HepG2 (cell line): ENCODE results near the gene TRIO. TPM values are rescaled to one million over a fixed set of nuclear protein-coding genes. Genes with fewer than 3 reads are reported as not detected.
"Not testable (repeated sequence)": the region's sequence is repeated elsewhere in the genome, so short reads cannot be mapped to it uniquely, and the experiment has no call there.

ENCODE experiments used
- CBX5 ChIP-seq: sonication (generic); formaldehyde crosslinking; IDR thresholded peaks from 2 replicates; pipeline ENCODE4 v1.4.0; 2020; ENCODE audit warnings: missing genetic modification reagents, borderline replicate concordance
- CEBPB ChIP-seq: IDR thresholded peaks from 2 replicates; pipeline ENCODE4 v1.6.1; 2011; ENCODE audit warnings: low read depth, low read length, improper control_type of control experiment, borderline replicate concordance
- ELF3 ChIP-seq: IDR thresholded peaks from 2 replicates; pipeline ENCODE4 v1.6.1; 2016; ENCODE audit warnings: missing genetic modification reagents, missing compliant biosample characterization
- FOXO1 ChIP-seq: sonication (generic); formaldehyde crosslinking; IDR thresholded peaks from 2 replicates; pipeline ENCODE4 v1.4.0; 2020; ENCODE audit warnings: missing genetic modification reagents
- FOXP1 ChIP-seq, 2 experiments: fragments of 450-650 bp in 1 of 2; IDR thresholded peaks; 2 replicates each; pipeline ENCODE4 v1.6.1; 2017 to 2018; ENCODE audit warnings: antibody characterized with exemption in 1 of 2
- HDAC1 ChIP-seq: sonication (generic); formaldehyde crosslinking; IDR thresholded peaks from 2 replicates; pipeline ENCODE4 v1.5.1; 2020; ENCODE audit warnings: mild to moderate bottlenecking, missing genetic modification reagents
- KAT8 ChIP-seq: IDR thresholded peaks from 2 replicates; pipeline ENCODE4 v1.6.1; 2016; ENCODE audit warnings: missing genetic modification reagents, missing compliant biosample characterization
- KDM1A ChIP-seq: IDR thresholded peaks from 2 replicates; pipeline ENCODE4 v1.6.1; 2016; ENCODE audit warnings: missing compliant biosample characterization
- SAP130 ChIP-seq: IDR thresholded peaks from 2 replicates; pipeline ENCODE4 v1.6.1; 2016; ENCODE audit warnings: low read depth
- SKIL ChIP-seq: sonication (generic); formaldehyde crosslinking; IDR thresholded peaks from 2 replicates; pipeline ENCODE4 v1.8.0; 2022; ENCODE audit warnings: missing genetic modification reagents, mild to moderate bottlenecking, moderate library complexity, borderline replicate concordance
- SOX5 ChIP-seq: IDR thresholded peaks from 2 replicates; pipeline ENCODE4 v1.6.1; 2016; ENCODE audit warnings: borderline replicate concordance
- ZBTB38 ChIP-seq: sonication (generic); formaldehyde crosslinking; IDR thresholded peaks from 2 replicates; pipeline ENCODE4 v1.5.1; 2020; ENCODE audit warnings: mild to moderate bottlenecking, missing genetic modification reagents
- ZMYM2 ChIP-seq: sonication (generic); formaldehyde crosslinking; IDR thresholded peaks from 2 replicates; pipeline ENCODE4 v1.8.0; 2022; ENCODE audit warnings: mild to moderate bottlenecking, missing genetic modification reagents
- ZMYM3 ChIP-seq: sonication (generic); formaldehyde crosslinking; IDR thresholded peaks from 2 replicates; pipeline ENCODE4 v1.5.1; 2020; ENCODE audit warnings: mild to moderate bottlenecking, missing genetic modification reagents
- ZMYM4 ChIP-seq: sonication (generic); formaldehyde crosslinking; IDR thresholded peaks from 2 replicates; pipeline ENCODE4 v1.8.1; 2023; ENCODE audit warnings: mild to moderate bottlenecking, missing genetic modification reagents
- polyA plus RNA-seq, 8 experiments: library from polyadenylated mRNA; depleted of rRNA in 3 of 8; stranded (reverse) in 7 of 8; unstranded in 1 of 8; fragments of >200 nt; fragmentation: Illumina TruSeq in 4 of 8; extraction: Trizol in 4 of 8; gene quantifications; 2 replicates each; pipeline versions ENCODE4 v1.2.1 to v1.2.3, GENCODE V29; 2011 to 2016; ENCODE audit warnings: low read depth in 4 of 8, missing spikeins in 1 of 8, mixed read lengths in 1 of 8; ENCODE audit not compliant: insufficient read depth in 1 of 8
- total RNA-seq, 5 experiments: library from RNA; depleted of rRNA; stranded (reverse); fragments of >200 nt; fragmentation: Illumina TruSeq; extraction: Trizol; gene quantifications; 2 replicates each; pipeline ENCODE4 v1.2.3, GENCODE V29; 2016; ENCODE audit warnings: low read depth in 1 of 5
- TF ChIP-seq, protein P1 (sequence below): sonication (generic); formaldehyde crosslinking; IDR thresholded peaks from 2 replicates; pipeline ENCODE4 v1.5.1; 2020; ENCODE audit warnings: mild to moderate bottlenecking, missing genetic modification reagents, borderline replicate concordance
- TF ChIP-seq, protein P2 (sequence below): sonication (generic); formaldehyde crosslinking; IDR thresholded peaks from 2 replicates; pipeline ENCODE4 v1.4.0; 2020; ENCODE audit warnings: missing genetic modification reagents, borderline replicate concordance

Gene TRIO
- total and polyA plus RNA-seq, 2 of the 13 experiments (the other 11 are each of a cell fraction or from before 2014, with no cell fraction given), result 45.2 to 45.9 TPM

DNA sequence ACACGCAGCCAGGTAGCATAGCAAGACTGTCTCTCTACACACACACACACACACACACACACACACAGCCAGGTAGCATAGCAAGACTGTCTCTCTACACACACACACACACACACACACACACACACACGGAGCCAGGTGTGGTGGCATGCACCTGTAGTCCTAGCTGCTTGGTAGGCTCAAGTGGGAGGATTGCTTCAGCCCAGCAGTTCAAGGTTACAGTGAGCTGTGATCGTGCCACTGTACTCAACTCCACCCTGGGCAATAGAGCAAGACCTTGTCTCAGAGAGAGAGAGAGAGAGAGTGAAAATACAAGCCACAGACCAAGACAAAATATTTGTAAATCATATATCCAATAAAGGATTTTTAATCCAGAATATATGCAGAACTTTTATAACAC lies 64.3 kb downstream of the TRIO start (continued):
- TF ChIP-seq, protein P1, sequence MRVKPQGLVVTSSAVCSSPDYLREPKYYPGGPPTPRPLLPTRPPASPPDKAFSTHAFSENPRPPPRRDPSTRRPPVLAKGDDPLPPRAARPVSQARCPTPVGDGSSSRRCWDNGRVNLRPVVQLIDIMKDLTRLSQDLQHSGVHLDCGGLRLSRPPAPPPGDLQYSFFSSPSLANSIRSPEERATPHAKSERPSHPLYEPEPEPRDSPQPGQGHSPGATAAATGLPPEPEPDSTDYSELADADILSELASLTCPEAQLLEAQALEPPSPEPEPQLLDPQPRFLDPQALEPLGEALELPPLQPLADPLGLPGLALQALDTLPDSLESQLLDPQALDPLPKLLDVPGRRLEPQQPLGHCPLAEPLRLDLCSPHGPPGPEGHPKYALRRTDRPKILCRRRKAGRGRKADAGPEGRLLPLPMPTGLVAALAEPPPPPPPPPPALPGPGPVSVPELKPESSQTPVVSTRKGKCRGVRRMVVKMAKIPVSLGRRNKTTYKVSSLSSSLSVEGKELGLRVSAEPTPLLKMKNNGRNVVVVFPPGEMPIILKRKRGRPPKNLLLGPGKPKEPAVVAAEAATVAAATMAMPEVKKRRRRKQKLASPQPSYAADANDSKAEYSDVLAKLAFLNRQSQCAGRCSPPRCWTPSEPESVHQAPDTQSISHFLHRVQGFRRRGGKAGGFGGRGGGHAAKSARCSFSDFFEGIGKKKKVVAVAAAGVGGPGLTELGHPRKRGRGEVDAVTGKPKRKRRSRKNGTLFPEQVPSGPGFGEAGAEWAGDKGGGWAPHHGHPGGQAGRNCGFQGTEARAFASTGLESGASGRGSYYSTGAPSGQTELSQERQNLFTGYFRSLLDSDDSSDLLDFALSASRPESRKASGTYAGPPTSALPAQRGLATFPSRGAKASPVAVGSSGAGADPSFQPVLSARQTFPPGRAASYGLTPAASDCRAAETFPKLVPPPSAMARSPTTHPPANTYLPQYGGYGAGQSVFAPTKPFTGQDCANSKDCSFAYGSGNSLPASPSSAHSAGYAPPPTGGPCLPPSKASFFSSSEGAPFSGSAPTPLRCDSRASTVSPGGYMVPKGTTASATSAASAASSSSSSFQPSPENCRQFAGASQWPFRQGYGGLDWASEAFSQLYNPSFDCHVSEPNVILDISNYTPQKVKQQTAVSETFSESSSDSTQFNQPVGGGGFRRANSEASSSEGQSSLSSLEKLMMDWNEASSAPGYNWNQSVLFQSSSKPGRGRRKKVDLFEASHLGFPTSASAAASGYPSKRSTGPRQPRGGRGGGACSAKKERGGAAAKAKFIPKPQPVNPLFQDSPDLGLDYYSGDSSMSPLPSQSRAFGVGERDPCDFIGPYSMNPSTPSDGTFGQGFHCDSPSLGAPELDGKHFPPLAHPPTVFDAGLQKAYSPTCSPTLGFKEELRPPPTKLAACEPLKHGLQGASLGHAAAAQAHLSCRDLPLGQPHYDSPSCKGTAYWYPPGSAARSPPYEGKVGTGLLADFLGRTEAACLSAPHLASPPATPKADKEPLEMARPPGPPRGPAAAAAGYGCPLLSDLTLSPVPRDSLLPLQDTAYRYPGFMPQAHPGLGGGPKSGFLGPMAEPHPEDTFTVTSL (CRISPR knock-in tag), result peak; percentile 25; the same call in 1 of the 2 replicates
- TF ChIP-seq SKIL (CRISPR knock-in tag) (peak; percentile 47; the same call in 1 of the 2 replicates), ZMYM2 (CRISPR knock-in tag) (peak; percentile 87), FOXO1 (CRISPR knock-in tag) (peak; percentile 25; the same call in 1 of the 2 replicates), CEBPB (peak; percentile 77; the same call in 1 of the 2 replicates), KAT8 (CRISPR knock-in tag) (0 out of 2 replicates have a peak, but pooled peaks have one; percentile 13), ELF3 (0 out of 2 replicates have a peak, but pooled peaks have one; percentile 20), HDAC1 (CRISPR knock-in tag) (peak; percentile 71; the same call in 1 of the 2 replicates), ZMYM4 (CRISPR knock-in tag) (peak; percentile 87), ZMYM3 (CRISPR knock-in tag) (peak; percentile 98), KDM1A (CRISPR knock-in tag) (peak; percentile 83; the same call in 1 of the 2 replicates), ZBTB38 (CRISPR knock-in tag) (0 out of 2 replicates have a peak, but pooled peaks have one; percentile 49), SOX5 (CRISPR knock-in tag) (0 out of 2 replicates have a peak, but pooled peaks have one; percentile 40), SAP130 (CRISPR knock-in tag) (peak; percentile 62; the same call in 1 of the 2 replicates), FOXP1 (CRISPR knock-in tag; IDR thresholded peaks at IDR 0.05) (peak; percentile 33; the same call in 1 of the 2 replicates), CBX5 (CRISPR knock-in tag) (peak; percentile 12; the same call in 1 of the 2 replicates)
- TF ChIP-seq, protein P2, sequence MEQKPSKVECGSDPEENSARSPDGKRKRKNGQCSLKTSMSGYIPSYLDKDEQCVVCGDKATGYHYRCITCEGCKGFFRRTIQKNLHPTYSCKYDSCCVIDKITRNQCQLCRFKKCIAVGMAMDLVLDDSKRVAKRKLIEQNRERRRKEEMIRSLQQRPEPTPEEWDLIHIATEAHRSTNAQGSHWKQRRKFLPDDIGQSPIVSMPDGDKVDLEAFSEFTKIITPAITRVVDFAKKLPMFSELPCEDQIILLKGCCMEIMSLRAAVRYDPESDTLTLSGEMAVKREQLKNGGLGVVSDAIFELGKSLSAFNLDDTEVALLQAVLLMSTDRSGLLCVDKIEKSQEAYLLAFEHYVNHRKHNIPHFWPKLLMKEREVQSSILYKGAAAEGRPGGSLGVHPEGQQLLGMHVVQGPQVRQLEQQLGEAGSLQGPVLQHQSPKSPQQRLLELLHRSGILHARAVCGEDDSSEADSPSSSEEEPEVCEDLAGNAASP, result peak; percentile 42; the same call in 1 of the 2 replicates
- TF ChIP-seq FOXP1 (IDR thresholded peaks at IDR 0.05), result not testable (repeated sequence)
